Vagina (tissue), 2 donors: ENCODE data around the gene SLITRK4. TPM values are rescaled to one million over a fixed set of nuclear protein-coding genes. Genes with fewer than 3 reads are reported as not detected.
A peak's percentile ranks its signal among the peaks of the same experiment; 100 is the strongest.

ENCODE experiments used
- DNase-seq, 2 donors: peaks; one replicate each; pipeline ENCODE4 v3.0.0-alpha.2; 2017; ENCODE audit errors: extremely low spot score in 2 of 2
- H3K27ac ChIP-seq: fragments of 200-600 bp; sonication (generic); one replicate; pipeline ENCODE4 v1.5.1; 2019
- H3K27me3 ChIP-seq: fragments of 200-600 bp; sonication (generic); one replicate; pipeline ENCODE4 v1.5.1; 2019
- H3K36me3 ChIP-seq, 2 donors: fragments of 200-600 bp; sonication (generic); one replicate each; pipeline ENCODE4 v1.5.1; 2017 to 2019
- H3K4me1 ChIP-seq: fragments of 200-600 bp; sonication (generic); one replicate; pipeline ENCODE4 v1.5.1; 2019
- H3K4me3 ChIP-seq, 2 donors: fragments of 200-600 bp; sonication (generic); 1 replicate in 1 of 2; 2 replicates in 1 of 2; pipeline ENCODE4 v1.5.1; 2016 to 2019
- H3K9me3 ChIP-seq: fragments of 200-600 bp; sonication (generic); one replicate; pipeline ENCODE4 v1.5.1; 2019
- CTCF ChIP-seq, 3 experiments: fragments of 450-650 bp in 2 of 3; fragments of 200-600 bp in 1 of 3; sonication (generic) in 1 of 3; IDR thresholded peaks; one replicate each; pipeline ENCODE4 v1.5.1; 2017 to 2019; ENCODE audit warnings: antibody characterized with exemption in 3 of 3, mild to moderate bottlenecking in 2 of 3, moderate library complexity in 2 of 3
- POLR2A ChIP-seq, 2 donors: fragments of 450-650 bp; IDR thresholded peaks; one replicate each; pipeline ENCODE4 v1.6.1; 2017; ENCODE audit warnings: antibody characterized with exemption in 2 of 2, mild to moderate bottlenecking in 2 of 2, moderate library complexity in 2 of 2
- POLR2AphosphoS5 ChIP-seq, 2 donors: sonication (generic); formaldehyde crosslinking; IDR thresholded peaks; one replicate each; pipeline ENCODE4 v1.9.0; 2017; ENCODE audit warnings: antibody characterized with exemption in 2 of 2, mild to moderate bottlenecking in 2 of 2, low read depth in 1 of 2; ENCODE audit not compliant: insufficient read depth in 1 of 2
- intact Hi-C: fragments of 100-400 bp; cut with DNase I; formaldehyde crosslinking; loops from one replicate; pipeline ENCODE4 v1.15.1; 2023
- total RNA-seq: library from RNA; depleted of rRNA; stranded (reverse); fragments of >200 nt; gene quantifications from one replicate; pipeline ENCODE4 v1.2.3, GENCODE V29; 2016

The SLITRK4 gene
- total RNA-seq, 1 donor from 2014 or later: 3.2 TPM

- Histone ChIP-seq H3K27me3 (no peaks in the 10 kb centered on the region), H3K9me3 (no peaks in the 10 kb centered on the region), H3K4me1 (no peaks in the 10 kb centered on the region), H3K36me3 (no peaks in the 10 kb centered on the region), H3K27ac (no peak overlapping the region), H3K4me3 (no peak overlapping the region)
- no peak for DNase-seq
- TF ChIP-seq POLR2AphosphoS5 (IDR thresholded peaks at IDR 0.05; ENCODE audit: insufficient read depth in 1 of 2, low read depth in 1 of 2): no peak
- no peak for TF ChIP-seq POLR2A (IDR thresholded peaks at IDR 0.05)
- no peak for TF ChIP-seq CTCF (IDR thresholded peaks at IDR 0.05)
- intact Hi-C loops: no loop called here
These were observed 930 bp upstream of the SLITRK4 start for GRCh38 chrX:143636831-143637230.

GRCh38 chrX:143634663-143635455, 1.0 kb downstream of the SLITRK4 start:
- Histone ChIP-seq H3K4me3 (peak overlapping the region; percentile 33 to 38), H3K27me3 (no peaks in the 10 kb centered on the region), H3K4me1 (no peaks in the 10 kb centered on the region), H3K27ac (no peak overlapping the region), H3K36me3 (no peaks in the 10 kb centered on the region), H3K9me3 (no peaks in the 10 kb centered on the region)
- DNase-seq: no peak
- TF ChIP-seq POLR2AphosphoS5 (IDR thresholded peaks at IDR 0.05; ENCODE audit: insufficient read depth in 1 of 2, low read depth in 1 of 2) (no peak), POLR2A (IDR thresholded peaks at IDR 0.05) (no peak), CTCF (IDR thresholded peaks at IDR 0.05) (no peak)
- intact Hi-C loops: no loop called here

- no peaks in the 10 kb centered on the region for H3K9me3 ChIP-seq
These were observed 1.6 kb downstream of the SLITRK4 start for GRCh38 chrX:143634309-143634662.

GRCh38 chrX:143633461-143634308, 2.2 kb downstream of the SLITRK4 start:
- H3K27ac ChIP-seq: no peak overlapping the region
- no peak for TF ChIP-seq POLR2AphosphoS5 (IDR thresholded peaks at IDR 0.05; ENCODE audit: insufficient read depth in 1 of 2, low read depth in 1 of 2)
- TF ChIP-seq CTCF (IDR thresholded peaks at IDR 0.05): no peak
- no peak for TF ChIP-seq POLR2A (IDR thresholded peaks at IDR 0.05)
- intact Hi-C loops: no loop called here
- H3K27me3 ChIP-seq: no peaks in the 10 kb centered on the region
- peak overlapping the region; percentile 33 to 38 for H3K4me3 ChIP-seq
- no peaks in the 10 kb centered on the region for H3K36me3 ChIP-seq
- no peak for DNase-seq
- H3K9me3 ChIP-seq: no peaks in the 10 kb centered on the region
- no peaks in the 10 kb centered on the region for H3K4me1 ChIP-seq

More at GRCh38 chrX:143634309-143634662, 1.6 kb downstream of the SLITRK4 start:
- TF ChIP-seq POLR2A (IDR thresholded peaks at IDR 0.05): no peak
- TF ChIP-seq POLR2AphosphoS5 (IDR thresholded peaks at IDR 0.05; ENCODE audit: insufficient read depth in 1 of 2, low read depth in 1 of 2): no peak
- no peak for TF ChIP-seq CTCF (IDR thresholded peaks at IDR 0.05)
- peak overlapping the region; percentile 33 to 38 for H3K4me3 ChIP-seq
- no peak for DNase-seq
- no peaks in the 10 kb centered on the region for H3K36me3 ChIP-seq
- intact Hi-C loops: no loop called here
- no peak overlapping the region for H3K27ac ChIP-seq
- H3K4me1 ChIP-seq: no peaks in the 10 kb centered on the region
- no peaks in the 10 kb centered on the region for H3K27me3 ChIP-seq
